ENCODE measurements around the gene PIEZO1. TPM values are rescaled to one million over a fixed set of nuclear protein-coding genes. Genes with fewer than 3 reads are reported as not detected.
A peak's percentile ranks its signal among the peaks of the same experiment; 100 is the strongest.

The PIEZO1 gene
- total and polyA plus RNA-seq, 9 of the 15 experiments (the other 6 are each of a cell fraction or from before 2014, with no cell fraction given), result 3.6 to 432 (median 131) TPM

GRCh38 chr16:88710556-88710955, 74.5 kb downstream of the PIEZO1 start:
- Histone ChIP-seq H3K79me2 (ENCODE audit: control insufficient read depth, insufficient read depth, low read length) (peaks cover 52% of the 10 kb centered on the region), H4K20me1 (replicated peaks; ENCODE audit: control insufficient read depth, insufficient read depth, low read length) (peaks cover 17% of the 10 kb centered on the region; the same call in 1 of the 2 replicates), H2AFZ (ENCODE audit: low read depth, low read length) (no peak overlapping the region), H3K9me1 (ENCODE audit: control insufficient read depth, insufficient read depth, low read length) (no peaks in the 10 kb centered on the region), H3K4me3 (no peak overlapping the region), H3K4me1 (replicated peaks in 1 of 2; ENCODE audit: control insufficient read depth in 2 of 2, insufficient read depth in 2 of 2, low read length in 2 of 2) (peaks cover 0 to 71% of the 10 kb centered on the region in 2 experiments; a peak in 3 of 5 replicates), H3K36me3 (ENCODE audit: control insufficient read depth, insufficient read depth, low read length) (peaks cover 74% of the 10 kb centered on the region; the same call in 2 of the 3 replicates), H3K27ac (ENCODE audit: extremely low read depth, low read depth, low read length) (no peak overlapping the region), H3K27me3 (ENCODE audit: control insufficient read depth in 2 of 2, insufficient read depth in 2 of 2, low read length in 2 of 2) (no peaks in the 10 kb centered on the region), H3K4me2 (ENCODE audit: insufficient read depth, low read length) (no peak overlapping the region), H3K9me3 (replicated peaks; ENCODE audit: control insufficient read depth, insufficient read depth, low read depth, low read length) (no peaks in the 10 kb centered on the region), H3K9ac (ENCODE audit: insufficient read depth in 1 of 2, low read depth in 2 of 2, low read length in 2 of 2) (peak overlapping the region in 1 of 2 experiments; percentile 32; a peak in 1 of 4 replicates)
- POLR2A ChIA-PET, result interaction anchor here (0.6 to 1.1 kb wide), 4 partner anchors 10 to 75 kb away, joined by 3 to 4 read pairs (median 3); partner anchors contain the start of gene PIEZO1
- BruUV-seq (replicated peaks), result no TSS peak
- TF ChIP-seq ATF4 (CRISPR knock-in tag; IDR thresholded peaks at IDR 0.05), result no peak
- no peak for TF ChIP-seq PHF8 (IDR thresholded peaks at IDR 0.05; ENCODE audit: borderline replicate concordance, low read length)
- no peak for TF ChIP-seq SOX6 (IDR thresholded peaks at IDR 0.05)
- intact Hi-C loops (cut with micrococcal nuclease), result no loop called here
- no peak for ATAC-seq
- no peak for FAIRE-seq
- CTCF ChIA-PET (ENCODE audit: low intra/inter-chr PET ratio), result no interaction called here
- 74% methylated on average over 16 of the region's 16 CpGs for WGBS (ENCODE audit: insufficient coverage, low coverage, missing lambda C conversion rate)
- in situ Hi-C loops (cut with MboI), result no loop called here
- DNase-seq (ENCODE audit: extremely low read depth in 1 of 4, low spot score in 3 of 4), result no peak
